Psoas muscle (tissue), 8 donors: ENCODE data around the gene MFN2. TPM values are rescaled to one million over a fixed set of nuclear protein-coding genes. Genes with fewer than 3 reads are reported as not detected.
"Not testable (repeated sequence)": the region's sequence is repeated elsewhere in the genome, so short reads cannot be mapped to it uniquely, and the experiment has no call there.

Experiments used
- ATAC-seq, 4 donors: fragments of 200-7000 bp; cut with Tn5 transposase; one replicate each; pipeline ENCODE4 v1.9.1; 2020; ENCODE audit warnings: moderate library complexity in 3 of 4, mild to moderate bottlenecking in 2 of 4
- DNase-seq, 2 donors: peaks; one replicate each; pipeline ENCODE4 v3.0.0-alpha.2; 2020
- H3K27ac ChIP-seq: fragments of 200-600 bp; one replicate; pipeline ENCODE4 v1.8.0; 2022
- H3K27me3 ChIP-seq, 3 donors: fragments of 200-600 bp in 1 of 3; one replicate each; pipeline versions ENCODE4 v1.6.1 to v1.8.0; 2013 to 2022; ENCODE audit warnings: low read length in 2 of 3, mild to moderate bottlenecking in 2 of 3, moderate library complexity in 1 of 3; ENCODE audit not compliant: insufficient read depth in 3 of 3
- H3K36me3 ChIP-seq, 2 donors: fragments of 200-600 bp in 1 of 2; one replicate each; pipeline versions ENCODE4 v1.6.1 to v1.8.0; 2013 to 2022; ENCODE audit warnings: low read depth in 1 of 2, mild to moderate bottlenecking in 1 of 2, moderate library complexity in 1 of 2; ENCODE audit not compliant: insufficient read depth in 1 of 2
- H3K4me1 ChIP-seq: fragments of 200-600 bp; one replicate; pipeline ENCODE4 v1.8.0; 2022
- H3K4me3 ChIP-seq: fragments of 200-600 bp; one replicate; pipeline ENCODE4 v1.8.0; 2022; ENCODE audit warnings: mild to moderate bottlenecking
- H3K9me3 ChIP-seq: fragments of 200-600 bp; one replicate; pipeline ENCODE4 v1.8.0; 2022
- WGBS, 3 donors: extraction: QIAGEN DNeasy Blood & Tissue Kit; methylation state at CpG; one replicate each; pipeline versions ENCODE4 v1.1.6 to v1.1.7; 2013; 5-methylcytosine and 5-hydroxymethylcytosine counted together
- intact Hi-C, 2 donors: fragments of 100-400 bp; cut with DNase I; formaldehyde crosslinking; loops; one replicate each; pipeline versions ENCODE4 v1.11.0 to v1.14.2; 2022
- polyA plus RNA-seq, 3 donors: library from polyadenylated mRNA; stranded (reverse); fragments of 200-250 nt; gene quantifications; one replicate each; pipeline ENCODE4 v1.2.3, GENCODE V29; 2013
- total RNA-seq, 4 donors: library from RNA; stranded (reverse); fragmentation: NEBNext Ultra II Directional in 2 of 4; extraction: Animal tissue kit (Norgen Biotek cat#: 25700) in 2 of 4; gene quantifications; one replicate each; pipeline versions ENCODE4 v1.2.1 to v1.2.4, GENCODE V29; 2021 to 2023
- TF ChIP-seq, protein P1 (sequence below): fragments of 200-600 bp; IDR thresholded peaks from one replicate; pipeline ENCODE4 v1.8.0; 2022; ENCODE audit warnings: antibody characterized with exemption
- donor health status: healthy with polysubstance abuse.
- donor health status: DM: no; HTN: no; CAD: no; lungs with moderate emphysema.
- donor health status: Bipolar disorder and iron deficiency.
- donor health status: healthy.
- donor health status: DM: yes; HTN: yes; CAD: no.
- donor health status: DM: no; HTN: no; CAD: no.
- donor health status: DM: no; HTN: no; CAD: no.
- donor health status: DM: yes; HTN: yes; CAD: no.

The MFN2 gene
- total and polyA plus RNA-seq, 7 donors = 163 to 542 (median 245) TPM

DNA sequence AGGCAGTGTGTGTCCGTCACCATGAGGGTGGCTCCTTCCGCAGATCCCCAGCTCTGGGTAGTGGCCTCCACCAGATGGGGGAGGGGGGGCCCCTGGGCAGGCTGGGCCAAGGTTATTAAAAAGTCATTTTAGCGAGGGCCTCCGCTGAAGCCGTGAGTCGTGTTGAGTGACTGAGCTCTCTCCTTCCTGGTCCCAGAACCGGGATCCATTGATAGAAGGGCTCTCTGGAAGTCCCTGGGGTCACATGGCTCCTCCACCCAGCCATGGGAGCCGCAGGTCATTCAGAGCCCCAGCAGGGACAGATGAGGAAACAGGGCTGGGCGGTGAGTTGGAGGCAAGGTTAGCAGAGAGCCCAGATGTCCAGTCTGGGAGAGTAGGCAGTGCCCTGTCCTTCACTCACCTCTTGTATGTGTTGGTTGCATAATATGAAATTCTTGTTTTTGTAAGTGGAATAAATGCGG lies 51.9 kb downstream of the MFN2 start:
- DNase-seq (no peak), ATAC-seq (no peak)
- no peak overlapping the region for H3K4me3 ChIP-seq
- no peaks in the 10 kb centered on the region for H3K4me1 ChIP-seq
- intact Hi-C loops = no loop called here
- H3K27me3 ChIP-seq = no peaks in the 10 kb centered on the region
- 82 to 89% (median 87%) methylated on average over 10 of the region's 10 CpGs for WGBS, 3 donors
- H3K36me3 ChIP-seq = peaks cover 0 to 42% of the 10 kb centered on the region in 2 donors
- TF ChIP-seq, protein P1, sequence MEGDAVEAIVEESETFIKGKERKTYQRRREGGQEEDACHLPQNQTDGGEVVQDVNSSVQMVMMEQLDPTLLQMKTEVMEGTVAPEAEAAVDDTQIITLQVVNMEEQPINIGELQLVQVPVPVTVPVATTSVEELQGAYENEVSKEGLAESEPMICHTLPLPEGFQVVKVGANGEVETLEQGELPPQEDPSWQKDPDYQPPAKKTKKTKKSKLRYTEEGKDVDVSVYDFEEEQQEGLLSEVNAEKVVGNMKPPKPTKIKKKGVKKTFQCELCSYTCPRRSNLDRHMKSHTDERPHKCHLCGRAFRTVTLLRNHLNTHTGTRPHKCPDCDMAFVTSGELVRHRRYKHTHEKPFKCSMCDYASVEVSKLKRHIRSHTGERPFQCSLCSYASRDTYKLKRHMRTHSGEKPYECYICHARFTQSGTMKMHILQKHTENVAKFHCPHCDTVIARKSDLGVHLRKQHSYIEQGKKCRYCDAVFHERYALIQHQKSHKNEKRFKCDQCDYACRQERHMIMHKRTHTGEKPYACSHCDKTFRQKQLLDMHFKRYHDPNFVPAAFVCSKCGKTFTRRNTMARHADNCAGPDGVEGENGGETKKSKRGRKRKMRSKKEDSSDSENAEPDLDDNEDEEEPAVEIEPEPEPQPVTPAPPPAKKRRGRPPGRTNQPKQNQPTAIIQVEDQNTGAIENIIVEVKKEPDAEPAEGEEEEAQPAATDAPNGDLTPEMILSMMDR = no peak
- H3K9me3 ChIP-seq = no peaks in the 10 kb centered on the region
- no peak overlapping the region for H3K27ac ChIP-seq

DNA sequence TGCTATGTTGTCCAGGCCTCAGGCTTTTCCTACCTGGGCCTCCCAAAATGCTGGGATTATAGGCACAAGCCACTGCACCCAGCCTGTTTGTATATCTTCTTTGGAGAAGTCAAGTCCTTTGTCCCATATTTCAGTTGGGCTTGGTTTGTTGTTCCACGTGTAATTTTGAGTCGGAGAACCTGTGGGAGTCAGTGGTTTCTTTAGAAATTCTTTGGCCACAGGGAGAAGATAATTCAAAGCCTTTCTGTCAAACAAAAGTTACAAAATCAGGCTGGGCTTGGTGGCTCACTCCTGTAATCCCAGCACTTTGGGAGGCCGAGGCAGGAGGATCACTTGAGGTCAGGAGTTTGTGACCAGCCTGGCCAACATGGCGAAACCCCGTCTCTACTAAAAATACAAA lies 53.2 kb downstream of the MFN2 start:
- H3K27ac ChIP-seq, ATAC-seq, H3K4me3 ChIP-seq, intact Hi-C loops, H3K27me3 ChIP-seq, H3K4me1 ChIP-seq, DNase-seq, H3K9me3 ChIP-seq: not testable (repeated sequence)
- WGBS, 3 donors = 89 to 91% (median 90%) methylated on average over 5 of the region's 5 CpGs
- H3K36me3 ChIP-seq = peaks cover 0 to 30% of the 10 kb centered on the region in 2 donors

DNA sequence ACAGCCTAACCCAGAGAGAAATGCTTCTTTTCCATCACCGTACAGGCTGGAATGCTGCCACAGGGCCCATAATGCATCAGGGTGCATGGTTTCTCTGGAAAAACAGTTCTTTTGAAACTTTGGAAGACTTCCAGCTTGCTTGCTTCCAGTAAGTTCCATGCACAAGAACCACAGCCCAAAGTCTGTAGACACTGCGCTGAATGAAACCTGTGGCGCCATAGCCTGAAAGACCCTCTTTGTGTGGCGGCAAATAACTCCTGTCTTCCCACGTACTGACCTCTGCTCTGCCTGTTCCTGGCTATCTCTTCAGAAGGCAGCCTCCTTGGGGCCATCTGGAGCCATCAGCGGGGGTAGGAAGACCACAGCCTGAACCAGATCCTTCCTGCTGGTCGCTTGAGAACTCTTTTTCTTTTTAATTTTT lies 54.1 kb downstream of the MFN2 start:
- WGBS, 3 donors = 72 to 77% (median 74%) methylated on average over 7 of the region's 7 CpGs
- DNase-seq = no peak

DNA sequence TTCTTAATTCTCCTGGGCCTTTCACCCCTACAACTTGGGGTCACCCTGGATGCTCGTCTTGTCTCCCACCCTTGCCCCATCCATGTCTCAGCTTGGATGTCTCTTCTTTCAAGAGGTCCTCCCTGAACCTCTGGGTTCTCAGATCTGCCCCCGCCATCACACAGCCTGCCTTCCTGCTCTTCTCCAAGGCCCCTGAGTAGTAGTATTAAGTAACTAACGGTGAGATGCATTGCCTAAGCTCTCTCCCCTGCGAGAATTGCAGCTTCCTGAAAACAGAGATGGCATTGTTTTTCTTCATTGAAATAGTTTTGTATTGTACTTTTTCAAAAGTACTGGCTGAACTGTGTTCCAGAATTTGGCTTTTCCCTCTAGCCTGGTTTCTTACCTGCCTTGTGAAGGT lies 55.1 kb downstream of the MFN2 start:
- Histone ChIP-seq H3K27ac (no peak overlapping the region), H3K36me3 (peaks cover 0 to 12% of the 10 kb centered on the region in 2 donors), H3K4me3 (no peak overlapping the region), H3K4me1 (no peaks in the 10 kb centered on the region), H3K9me3 (no peaks in the 10 kb centered on the region), H3K27me3 (no peaks in the 10 kb centered on the region)
- DNase-seq (no peak), ATAC-seq (no peak)
- WGBS, 3 donors = 77 to 80% (median 78%) methylated on average over 4 of the region's 4 CpGs
- intact Hi-C loops = no loop called here
- TF ChIP-seq, protein P1 = no peak

More for the DNA sequence above, 54.1 kb downstream of the MFN2 start:
- ATAC-seq = no peak
- H3K9me3 ChIP-seq = no peaks in the 10 kb centered on the region
- H3K4me3 ChIP-seq = no peak overlapping the region
- peaks cover 0 to 21% of the 10 kb centered on the region in 2 donors for H3K36me3 ChIP-seq
- no peaks in the 10 kb centered on the region for H3K4me1 ChIP-seq
- H3K27me3 ChIP-seq = no peaks in the 10 kb centered on the region
- intact Hi-C loops = no loop called here
- H3K27ac ChIP-seq = no peak overlapping the region
- TF ChIP-seq, protein P1 = no peak

DNA sequence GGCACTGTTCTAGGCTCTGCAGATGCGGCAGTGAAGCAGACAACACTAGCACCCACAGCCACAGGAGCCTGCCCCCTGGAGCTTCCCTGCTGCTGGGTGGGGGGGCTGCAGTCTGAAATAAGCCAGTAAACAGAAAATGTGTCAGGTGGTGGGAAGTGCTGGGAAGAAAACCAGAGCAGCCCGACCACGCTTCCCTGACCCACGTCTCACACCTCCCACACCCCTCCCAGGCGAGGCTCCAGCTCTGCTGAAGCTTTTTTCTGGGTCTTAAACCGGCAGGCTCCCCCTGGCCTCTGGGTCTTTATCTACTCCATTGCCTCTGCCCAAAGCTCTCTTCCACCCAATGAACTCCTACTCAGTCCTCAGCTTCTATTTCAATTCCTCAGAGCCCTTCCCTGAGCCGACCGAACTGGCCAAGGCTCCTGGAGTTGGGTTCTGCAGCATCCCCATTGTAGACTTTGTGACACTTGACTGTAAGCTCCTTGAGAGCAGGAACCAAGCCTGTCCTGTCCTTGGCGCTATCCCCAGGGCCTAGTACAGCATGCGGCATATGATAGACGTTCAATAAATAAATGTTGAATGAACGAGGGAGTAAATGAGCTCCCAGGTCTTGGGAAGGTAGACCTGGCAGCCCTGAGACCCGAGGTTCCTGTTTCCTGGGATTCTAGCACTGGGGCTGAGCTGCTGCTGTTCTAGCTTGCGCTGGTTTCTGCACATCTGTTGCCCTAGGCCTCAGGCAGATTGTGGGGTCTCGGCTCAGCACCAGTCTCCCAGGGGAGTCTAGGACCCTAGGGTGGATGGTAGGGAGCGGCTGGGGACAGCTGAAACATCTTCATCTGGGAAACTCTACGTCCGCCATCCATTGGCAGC lies 57.5 kb downstream of the MFN2 start:
- no peaks in the 10 kb centered on the region for H3K4me1 ChIP-seq
- intact Hi-C loops = no loop called here
- 78 to 84% (median 82%) methylated on average over 18 of the region's 18 CpGs for WGBS, 3 donors

More for the DNA sequence above, 57.5 kb downstream of the MFN2 start:
- H3K4me3 ChIP-seq = no peak overlapping the region
- ATAC-seq = no peak
- H3K27ac ChIP-seq = no peak overlapping the region
- TF ChIP-seq, protein P1 = no peak
- no peaks in the 10 kb centered on the region for H3K27me3 ChIP-seq
- H3K9me3 ChIP-seq = no peaks in the 10 kb centered on the region
- H3K36me3 ChIP-seq = no peaks in the 10 kb centered on the region
- no peak for DNase-seq
